LNCaP clone FGC (cell line): ENCODE results near the gene INO80E.

Experiments
- DNase-seq: peaks from one replicate; pipeline ENCODE4 v3.0.0-alpha.2; 2011; ENCODE audit warnings: low read depth
- H3K4me3 ChIP-seq: 2 replicates; pipeline ENCODE4 v1.5.1; 2011; ENCODE audit warnings: mild to moderate bottlenecking, low read depth, low read length, control low read depth
- CTCF ChIP-seq: IDR thresholded peaks from 2 replicates; pipeline ENCODE4 v1.5.1; 2012; ENCODE audit warnings: mild to moderate bottlenecking; ENCODE audit not compliant: control insufficient read depth, insufficient read depth; ENCODE audit errors: extremely low read depth

Gene INO80E

DNA sequence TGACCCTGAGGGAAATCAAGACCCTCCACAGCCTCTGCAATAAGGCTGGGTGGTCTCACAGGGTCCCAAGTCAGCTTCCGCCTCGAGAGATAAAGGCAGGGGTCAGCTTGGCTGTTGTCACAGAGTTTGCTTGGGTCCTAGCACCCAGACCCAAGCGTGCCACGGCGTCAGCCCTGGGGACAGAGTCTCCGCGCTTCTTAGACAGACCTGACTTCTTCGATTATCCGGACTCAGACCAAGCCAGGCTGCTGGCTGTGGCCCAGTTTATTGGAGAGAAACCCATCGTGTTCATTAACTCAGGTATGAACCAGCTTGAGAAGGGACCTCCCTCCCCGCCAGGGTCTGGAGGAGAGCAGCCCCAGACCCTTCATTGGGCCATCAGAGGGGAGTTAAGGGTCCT is 27.5 kb downstream of the INO80E start:
- no peak for TF ChIP-seq CTCF
- DNase-seq: no peak
- no peak overlapping the region for H3K4me3 ChIP-seq

GRCh38 chr16:30024451-30024850 is 28.4 kb downstream of the INO80E start:
- no peak for DNase-seq
- no peak for TF ChIP-seq CTCF
- no peak overlapping the region for H3K4me3 ChIP-seq

- H3K4me3 ChIP-seq: no peak overlapping the region
- no peak for DNase-seq
- no peak for TF ChIP-seq CTCF
Observed at GRCh38 chr16:30025156-30025555, 29.1 kb downstream of the INO80E start.

DNA sequence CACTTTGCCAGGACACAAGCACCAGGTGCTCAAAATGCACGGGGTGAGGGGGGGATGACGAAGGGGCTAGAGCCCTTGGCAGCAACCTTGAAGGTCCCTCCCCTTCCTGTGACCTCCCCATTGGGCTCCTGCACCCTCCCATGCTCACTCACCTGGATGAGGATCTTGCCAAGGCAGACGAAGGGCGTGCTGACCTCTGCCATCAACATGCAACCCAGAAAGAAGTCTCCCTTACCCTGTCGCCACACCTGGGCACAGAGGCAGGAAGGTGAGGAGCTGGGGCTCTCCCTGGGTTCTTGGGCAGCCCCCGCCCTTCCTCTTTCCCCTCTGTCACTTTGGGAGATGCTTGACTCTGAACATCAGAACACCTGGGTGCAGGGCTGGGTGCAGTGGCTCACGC is 29.5 kb downstream of the INO80E start:
- no peak for DNase-seq
- no peak overlapping the region for H3K4me3 ChIP-seq
- TF ChIP-seq CTCF: no peak

DNA sequence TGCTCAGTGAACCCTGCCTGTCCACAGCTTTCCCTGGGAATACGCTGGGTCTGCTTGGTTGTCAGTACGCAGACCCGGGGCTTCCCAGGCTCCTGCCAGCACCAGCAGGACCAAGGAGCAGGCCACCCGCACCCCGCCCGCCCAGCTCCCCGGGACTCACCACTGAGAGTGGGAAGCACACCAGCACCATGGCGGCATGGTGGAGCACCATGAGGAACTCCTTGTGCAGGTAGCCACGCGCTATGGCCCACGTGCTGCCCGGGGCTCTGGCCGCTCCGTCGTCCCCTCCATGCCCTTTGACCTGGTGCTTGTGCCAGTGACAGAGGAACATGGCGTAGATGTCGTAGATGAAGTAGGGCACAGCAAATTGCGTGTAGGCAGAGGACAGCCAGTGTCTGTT is 30.4 kb downstream of the INO80E start:
- no peak for TF ChIP-seq CTCF
- no peak for DNase-seq
- no peak overlapping the region for H3K4me3 ChIP-seq

DNA sequence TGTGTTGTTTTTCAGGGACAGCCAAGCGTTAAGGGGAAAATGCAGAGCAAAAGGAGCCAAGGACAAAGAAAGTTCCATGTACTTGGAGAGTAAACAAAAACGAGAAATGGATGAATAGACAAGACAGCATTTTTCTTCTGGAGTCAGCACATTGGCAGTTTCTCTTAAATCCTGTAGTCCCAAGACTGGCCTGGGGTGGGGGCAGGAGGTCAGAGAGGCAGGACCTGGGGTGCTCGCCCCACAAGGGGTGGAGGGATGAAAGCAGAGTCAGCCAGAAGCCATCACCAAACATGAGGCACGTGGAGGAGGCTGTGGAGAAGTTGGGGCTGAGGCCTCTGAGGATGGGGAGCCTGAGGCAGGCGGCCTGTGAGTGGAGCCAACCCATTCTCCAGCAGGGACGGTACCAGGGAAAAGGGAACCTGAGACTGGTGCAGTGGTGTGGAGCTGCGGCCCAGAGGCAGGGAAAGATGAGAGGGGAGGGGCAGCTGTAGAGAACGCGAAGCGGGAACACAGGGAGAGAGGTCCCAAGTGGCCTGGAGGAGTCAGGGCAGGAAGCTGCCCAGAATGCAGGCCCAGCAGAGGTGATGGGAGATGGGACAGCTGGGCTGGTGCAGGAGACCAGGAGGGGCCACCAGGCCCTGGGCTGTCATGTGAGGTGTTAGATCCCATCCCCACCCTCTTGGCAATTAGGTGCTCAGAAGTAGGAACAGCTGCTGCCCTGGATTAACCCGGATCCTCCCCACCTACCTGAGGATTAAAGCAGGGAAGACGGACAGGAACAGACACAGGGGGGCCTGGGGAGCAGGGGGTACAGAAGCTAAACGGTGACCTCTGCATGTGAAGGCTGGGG is 31.8 kb downstream of the INO80E start:
- no peak overlapping the region for H3K4me3 ChIP-seq
- TF ChIP-seq CTCF: no peak
- DNase-seq: no peak
